GM19397 (cell line): Measurements from ENCODE around the gene PBXIP1.

Source experiments
- ATAC-seq: cut with Tn5 transposase; IDR thresholded peaks from one replicate; pipeline ENCODE4 v1.9.1; 2021; ENCODE audit warnings: mild to moderate bottlenecking, moderate library complexity; ENCODE audit not compliant: unreplicated experiment

The PBXIP1 gene

DNA sequence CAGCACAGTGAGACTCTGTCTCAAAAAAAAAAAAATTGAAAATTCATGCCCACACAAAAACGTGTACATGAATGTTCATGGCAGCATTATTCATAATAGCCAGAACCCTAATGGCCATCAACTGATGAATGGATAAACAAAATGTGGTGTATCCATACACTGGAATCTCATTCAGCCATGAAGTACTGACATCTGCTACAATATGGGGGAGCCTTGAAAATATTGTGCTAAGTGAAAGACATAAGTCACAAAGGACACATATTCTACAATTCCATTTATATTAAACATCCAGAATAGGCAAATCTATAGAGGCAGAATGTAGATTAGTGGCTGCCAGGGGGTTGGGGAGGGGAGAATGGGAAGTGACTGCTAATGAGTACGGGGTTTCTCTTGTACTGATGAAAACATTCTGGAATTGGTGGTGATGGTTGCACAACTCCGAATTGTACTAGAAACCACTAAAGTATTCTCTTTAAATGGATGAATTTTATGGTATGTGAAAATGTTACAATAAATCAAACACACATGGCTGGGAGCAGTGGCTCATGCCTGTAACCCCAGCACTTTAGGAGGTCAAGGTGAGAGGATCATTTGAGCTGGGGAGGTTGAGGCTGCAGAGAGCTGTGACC lies 52.8 kb downstream of the PBXIP1 start:
- ATAC-seq = no peak

DNA sequence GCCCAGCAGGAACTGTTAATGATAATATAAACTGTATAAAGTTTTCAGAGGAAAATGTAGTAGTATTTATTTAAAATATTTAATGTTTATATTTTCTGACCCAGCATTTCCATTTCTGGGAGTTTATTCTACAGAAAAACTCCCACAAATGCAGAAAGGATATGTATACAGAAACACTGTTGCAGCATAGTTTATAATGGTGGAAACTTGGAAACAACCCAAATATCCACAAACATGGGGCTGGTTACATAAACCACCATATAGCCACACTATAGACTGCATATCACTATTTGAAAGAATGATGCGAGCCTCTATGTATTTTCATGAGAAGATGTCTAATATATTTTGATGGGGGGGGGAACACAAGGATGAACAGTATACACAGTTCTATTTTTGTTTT lies 54.3 kb downstream of the PBXIP1 start:
- ATAC-seq = no peak

DNA sequence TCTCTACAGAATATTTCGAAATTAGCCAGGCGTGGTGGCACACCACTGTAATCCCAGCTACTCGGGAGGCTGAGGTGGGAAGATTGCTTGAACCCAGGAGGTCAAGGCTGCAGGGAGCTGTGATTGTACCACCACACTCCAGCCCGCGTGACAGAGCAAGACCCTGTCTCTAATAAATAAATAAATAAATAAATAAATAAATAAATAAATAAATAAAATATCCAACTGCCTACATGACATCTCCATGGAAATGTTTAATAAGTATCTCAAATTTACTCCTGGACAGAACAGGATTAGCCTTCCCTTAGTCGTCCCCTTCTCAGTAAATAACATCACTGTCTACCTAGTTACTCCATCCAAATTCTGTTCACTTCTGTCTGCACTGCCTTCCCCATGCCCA lies 56.9 kb downstream of the PBXIP1 start:
- ATAC-seq = no peak

- no peak for ATAC-seq
These were observed 59.1 kb downstream of the PBXIP1 start for GRCh38 chr1:154896771-154897286.

DNA sequence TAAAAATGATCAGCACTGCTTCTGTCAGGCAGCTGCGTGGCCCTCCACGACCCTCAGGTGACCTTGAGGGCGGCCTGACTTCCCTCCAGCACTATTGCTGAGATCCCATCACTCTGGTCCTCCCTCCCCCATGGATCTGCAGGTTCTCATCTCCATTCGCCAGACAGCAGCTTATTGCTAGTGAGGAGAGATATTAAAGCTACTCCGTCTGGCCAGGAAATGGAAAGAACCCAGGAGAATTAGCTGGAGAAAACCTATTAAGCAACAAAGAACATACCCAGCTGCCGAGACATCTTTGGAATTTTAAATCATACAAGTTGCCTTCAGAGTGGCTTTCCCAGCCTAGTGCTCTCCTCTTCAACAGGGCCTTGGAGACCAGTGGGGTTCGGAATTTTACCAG lies 60.1 kb downstream of the PBXIP1 start:
- no peak for ATAC-seq
